ENCODE data around the gene GADD45B.

Gene GADD45B

GRCh38 chr19:2527686-2528085, 51.8 kb downstream of the GADD45B start:
- Histone ChIP-seq H3K9me3 (ENCODE audit: insufficient read depth, low read depth, low read length) (no peaks in the 10 kb centered on the region), H3K27me3 (ENCODE audit: insufficient read depth, low read length) (no peaks in the 10 kb centered on the region), H3K4me1 (ENCODE audit: insufficient read depth, low read length) (no peaks in the 10 kb centered on the region; the same call in 1 of the 2 replicates), H3K36me3 (ENCODE audit: insufficient read depth, low read depth, low read length) (no peaks in the 10 kb centered on the region), H3K4me3 (ENCODE audit: low read length) (no peak overlapping the region), H3K27ac (ENCODE audit: low read length) (no peak overlapping the region), H3K9ac (ENCODE audit: low read depth, low read length) (no peak overlapping the region)
